Stomach smooth muscle (tissue), 2 donors: ENCODE results near the gene ADGRL1.
A peak's percentile ranks its signal among the peaks of the same experiment; 100 is the strongest.

ENCODE experiments used
- H3K27ac ChIP-seq: one replicate; pipeline ENCODE4 v1.7.0; 2013; ENCODE audit warnings: mild to moderate bottlenecking, low read length, inconsistent platforms
- H3K27me3 ChIP-seq, 2 donors: one replicate each; pipeline ENCODE4 v1.7.0; 2013; ENCODE audit warnings: low read length in 2 of 2; ENCODE audit not compliant: insufficient read depth in 2 of 2, control insufficient read depth in 1 of 2
- H3K36me3 ChIP-seq, 2 donors: one replicate each; pipeline ENCODE4 v1.7.0; 2013; ENCODE audit warnings: low read length in 2 of 2; ENCODE audit not compliant: control insufficient read depth in 2 of 2, insufficient read depth in 2 of 2
- H3K4me1 ChIP-seq: one replicate; pipeline ENCODE4 v1.7.0; 2013; ENCODE audit warnings: low read length; ENCODE audit not compliant: control insufficient read depth, insufficient read depth
- H3K4me3 ChIP-seq, 2 donors: one replicate each; pipeline ENCODE4 v1.7.0; 2013; ENCODE audit warnings: low read length in 2 of 2
- H3K9ac ChIP-seq, 2 donors: one replicate each; pipeline ENCODE4 v1.7.0; 2013; ENCODE audit warnings: low read length in 2 of 2, mild to moderate bottlenecking in 1 of 2
- H3K9me3 ChIP-seq, 2 donors: one replicate each; pipeline ENCODE4 v1.7.0; 2013; ENCODE audit warnings: low read length in 2 of 2; ENCODE audit not compliant: control insufficient read depth in 2 of 2
- donor health status: healthy.
- donor health status: Pancreatic carcinoma.

ADGRL1 gene

GRCh38 chr19:14107581-14108461 lies 98.1 kb downstream of the ADGRL1 start:
- Histone ChIP-seq H3K9me3 (no peaks in the 10 kb centered on the region), H3K4me1 (peaks cover 27% of the 10 kb centered on the region), H3K27me3 (no peaks in the 10 kb centered on the region), H3K4me3 (no peak overlapping the region), H3K36me3 (peaks cover 10 to 12% of the 10 kb centered on the region in 2 donors), H3K27ac (peak overlapping the region; percentile 86), H3K9ac (peak overlapping the region; percentile 57 to 62)

- Histone ChIP-seq H3K9ac (no peak overlapping the region), H3K9me3 (no peaks in the 10 kb centered on the region), H3K4me1 (peaks cover 17% of the 10 kb centered on the region), H3K27me3 (no peaks in the 10 kb centered on the region), H3K36me3 (peaks cover 19 to 21% of the 10 kb centered on the region in 2 donors), H3K4me3 (no peak overlapping the region), H3K27ac (no peak overlapping the region)
Measured at GRCh38 chr19:14106840-14107239, 99.1 kb downstream of the ADGRL1 start.

GRCh38 chr19:14105680-14106079 lies 100.3 kb downstream of the ADGRL1 start:
- no peak overlapping the region for H3K4me3 ChIP-seq
- peaks cover 22 to 27% of the 10 kb centered on the region in 2 donors for H3K36me3 ChIP-seq
- no peak overlapping the region for H3K9ac ChIP-seq
- no peaks in the 10 kb centered on the region for H3K9me3 ChIP-seq
- H3K27ac ChIP-seq: peak overlapping the region; percentile 18
- H3K27me3 ChIP-seq: no peaks in the 10 kb centered on the region
- peaks cover 12% of the 10 kb centered on the region for H3K4me1 ChIP-seq

GRCh38 chr19:14103310-14103709 lies 102.7 kb downstream of the ADGRL1 start:
- H3K27ac ChIP-seq: no peak overlapping the region
- H3K27me3 ChIP-seq: no peaks in the 10 kb centered on the region
- peaks cover 25 to 30% of the 10 kb centered on the region in 2 donors for H3K36me3 ChIP-seq

GRCh38 chr19:14102756-14103155 lies 103.2 kb downstream of the ADGRL1 start:
- Histone ChIP-seq H3K27me3 (no peaks in the 10 kb centered on the region), H3K27ac (no peak overlapping the region), H3K36me3 (peaks cover 29 to 31% of the 10 kb centered on the region in 2 donors), H3K4me1 (peaks cover 7% of the 10 kb centered on the region), H3K4me3 (no peak overlapping the region), H3K9ac (no peak overlapping the region), H3K9me3 (no peaks in the 10 kb centered on the region)

More at GRCh38 chr19:14103310-14103709, 102.7 kb downstream of the ADGRL1 start:
- Histone ChIP-seq H3K9me3 (no peaks in the 10 kb centered on the region), H3K4me3 (no peak overlapping the region), H3K4me1 (peaks cover 11% of the 10 kb centered on the region), H3K9ac (no peak overlapping the region)

GRCh38 chr19:14102102-14102696 lies 103.8 kb downstream of the ADGRL1 start:
- Histone ChIP-seq H3K27ac (no peak overlapping the region), H3K9ac (no peak overlapping the region), H3K4me1 (peaks cover 1% of the 10 kb centered on the region), H3K4me3 (no peak overlapping the region), H3K9me3 (no peaks in the 10 kb centered on the region), H3K36me3 (peaks cover 33 to 35% of the 10 kb centered on the region in 2 donors), H3K27me3 (no peaks in the 10 kb centered on the region)

- no peak overlapping the region for H3K9ac ChIP-seq
- no peak overlapping the region for H3K4me3 ChIP-seq
- H3K4me1 ChIP-seq: no peaks in the 10 kb centered on the region
- no peaks in the 10 kb centered on the region for H3K27me3 ChIP-seq
- peaks cover 33 to 44% of the 10 kb centered on the region in 2 donors for H3K36me3 ChIP-seq
- no peak overlapping the region for H3K27ac ChIP-seq
- H3K9me3 ChIP-seq: no peaks in the 10 kb centered on the region
Measured at GRCh38 chr19:14101003-14101545, 104.9 kb downstream of the ADGRL1 start.
